Stimulated activated naive CD8-positive, alpha-beta T cell treated with anti-CD3 and anti-CD28 coated beads, Interleukin-15, Interleukin-2, amounts not matched to agents 100 U/mL and 50 U/mL, for 24 hours (primary cell): ENCODE results near the gene MGAM2.

Experiments
- ATAC-seq: fragments of 150-1000 bp; cut with Tn5 transposase; one replicate; pipeline ENCODE4 v1.10.0; 2021
- DNase-seq: peaks from one replicate; pipeline ENCODE4 v3.0.0; 2021

MGAM2 gene

GRCh38 chr7:142120524-142120923 lies 9.0 kb downstream of the MGAM2 start:
- DNase-seq = no peak
- ATAC-seq = no peak

DNA sequence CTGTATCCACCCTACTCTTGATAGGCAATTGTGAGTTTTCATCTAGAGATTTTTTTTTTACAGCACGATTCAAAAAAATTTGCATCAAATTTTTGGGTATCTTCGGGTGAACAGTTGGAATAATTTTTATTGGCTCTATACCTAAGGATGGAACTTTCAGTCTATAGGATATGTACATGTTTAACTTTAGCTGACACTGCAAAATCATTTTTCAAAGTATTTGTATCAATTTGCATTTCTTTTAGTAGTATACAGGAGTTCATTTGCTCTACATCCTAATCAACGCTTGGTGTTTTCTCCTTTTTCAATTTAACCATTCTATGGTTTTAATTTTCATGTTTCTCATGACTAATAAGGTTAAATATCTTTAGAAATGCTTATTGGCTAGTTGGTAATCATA lies 11.7 kb downstream of the MGAM2 start:
- ATAC-seq (no peak), DNase-seq (no peak)

DNA sequence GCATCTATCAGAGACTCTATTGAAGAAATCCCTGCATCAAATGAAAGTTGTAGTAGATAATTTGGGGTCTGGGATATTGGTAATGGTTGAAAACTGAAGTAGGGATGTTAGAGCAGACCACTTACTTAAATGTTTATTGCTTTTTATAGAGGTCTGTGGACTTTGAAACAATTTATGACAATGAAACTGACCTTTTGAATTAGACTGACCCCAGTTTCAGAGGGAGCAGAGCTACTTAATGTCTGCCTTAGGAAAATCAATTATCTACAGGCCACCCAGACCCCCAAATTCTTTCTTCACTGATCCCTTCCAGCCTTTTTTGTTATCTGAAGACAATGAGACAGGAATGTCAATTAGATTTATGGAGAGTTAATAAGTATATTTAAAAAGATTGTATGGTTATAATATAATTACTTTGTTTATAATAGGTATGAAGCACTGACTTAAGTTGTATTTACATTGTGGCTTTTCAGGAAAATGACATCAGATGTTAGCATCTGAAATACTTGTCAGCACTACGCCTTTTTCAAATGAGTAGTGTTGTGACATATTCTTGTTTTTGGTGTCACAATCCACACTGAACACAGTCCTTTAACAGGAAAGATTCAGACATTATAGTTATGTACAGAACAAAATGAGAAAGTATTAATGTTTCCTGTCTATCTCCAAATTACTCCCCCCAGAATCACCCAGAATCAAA lies 13.9 kb downstream of the MGAM2 start:
- ATAC-seq = no peak

GRCh38 chr7:142130267-142130666 lies 18.7 kb downstream of the MGAM2 start:
- ATAC-seq (no peak), DNase-seq (no peak)

More for the DNA sequence above, 13.9 kb downstream of the MGAM2 start:
- no peak for DNase-seq

GRCh38 chr7:142131439-142132185 lies 20.1 kb downstream of the MGAM2 start:
- no peak for ATAC-seq
- no peak for DNase-seq

GRCh38 chr7:142133731-142134148 lies 22.2 kb downstream of the MGAM2 start:
- ATAC-seq (peak; percentile 19), DNase-seq (no peak)

DNA sequence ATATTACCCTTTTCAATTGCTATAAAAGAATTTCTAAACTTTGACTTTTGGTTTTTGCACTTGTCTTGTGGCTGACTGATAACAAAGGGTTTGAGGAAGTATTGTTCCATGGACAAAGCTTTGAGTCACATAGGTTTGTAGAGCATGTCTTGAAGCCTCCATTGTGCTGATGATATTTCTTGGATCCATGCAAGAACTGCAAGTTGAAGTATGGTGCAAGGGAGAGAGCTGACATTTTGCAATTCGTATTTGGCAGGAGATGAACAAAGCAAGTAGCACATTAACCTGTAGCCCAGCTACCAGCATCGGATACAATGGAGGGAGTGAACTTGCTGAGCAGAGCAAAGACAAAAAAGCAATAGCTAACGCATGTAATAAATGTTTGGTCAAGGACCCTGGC lies 23.4 kb downstream of the MGAM2 start:
- DNase-seq (no peak), ATAC-seq (no peak)

DNA sequence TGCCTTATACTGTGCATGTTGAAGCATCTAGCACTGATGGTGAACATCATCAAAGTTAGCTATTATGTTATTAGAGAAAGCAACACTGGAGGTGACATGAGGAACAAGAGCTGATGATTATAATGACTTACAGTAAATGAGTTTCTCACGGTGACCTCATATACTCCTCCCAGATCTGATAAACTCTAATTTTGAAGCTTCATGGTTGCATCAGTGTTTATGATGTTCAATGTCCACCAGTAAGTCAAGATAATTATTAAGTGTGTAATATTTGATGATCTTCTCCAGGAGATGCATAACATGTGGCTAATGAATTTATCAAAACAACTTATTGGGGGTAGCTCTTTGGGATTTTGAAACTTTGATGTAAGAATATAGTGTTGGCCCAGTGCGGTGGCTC lies 27.5 kb downstream of the MGAM2 start:
- no peak for ATAC-seq

DNA sequence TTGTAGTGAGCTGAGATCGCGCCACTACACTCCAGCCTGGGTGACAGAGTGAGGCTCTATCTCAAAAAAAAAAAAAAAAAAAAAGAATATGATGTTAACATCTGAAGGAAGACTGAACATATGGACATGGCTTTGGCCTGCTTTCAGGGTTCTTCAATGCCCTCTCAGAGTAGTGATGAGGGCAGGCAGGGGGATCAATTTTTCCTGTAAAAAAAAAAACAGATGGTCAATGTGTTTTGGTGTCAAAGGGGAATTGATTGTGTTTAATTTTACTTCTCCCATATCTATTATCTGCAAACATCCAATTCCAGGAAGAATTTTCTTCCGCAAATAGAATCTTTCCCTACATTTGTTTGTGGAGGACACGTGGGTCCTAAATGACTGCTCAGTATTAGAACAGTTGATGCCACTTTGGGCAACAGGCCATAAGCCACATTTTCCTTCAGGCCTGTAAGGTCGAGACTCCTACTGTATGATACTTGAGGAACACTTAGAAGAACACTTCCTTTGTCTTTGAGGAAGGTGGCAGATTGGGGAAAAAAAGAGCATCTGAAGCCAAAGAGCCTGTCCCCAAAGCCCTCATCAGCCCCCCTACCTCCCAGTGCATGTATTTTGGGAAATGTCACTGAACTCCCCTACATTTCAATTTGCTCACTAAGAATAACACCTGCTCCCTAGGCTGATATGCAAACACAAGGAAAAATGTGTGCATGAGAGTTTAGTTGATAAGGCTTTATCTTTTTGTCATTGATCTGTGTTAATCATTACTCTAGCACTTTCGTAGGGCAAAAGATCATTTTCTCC lies 28.3 kb downstream of the MGAM2 start:
- no peak for DNase-seq
- no peak for ATAC-seq

More for the DNA sequence above, 27.5 kb downstream of the MGAM2 start:
- no peak for DNase-seq

DNA sequence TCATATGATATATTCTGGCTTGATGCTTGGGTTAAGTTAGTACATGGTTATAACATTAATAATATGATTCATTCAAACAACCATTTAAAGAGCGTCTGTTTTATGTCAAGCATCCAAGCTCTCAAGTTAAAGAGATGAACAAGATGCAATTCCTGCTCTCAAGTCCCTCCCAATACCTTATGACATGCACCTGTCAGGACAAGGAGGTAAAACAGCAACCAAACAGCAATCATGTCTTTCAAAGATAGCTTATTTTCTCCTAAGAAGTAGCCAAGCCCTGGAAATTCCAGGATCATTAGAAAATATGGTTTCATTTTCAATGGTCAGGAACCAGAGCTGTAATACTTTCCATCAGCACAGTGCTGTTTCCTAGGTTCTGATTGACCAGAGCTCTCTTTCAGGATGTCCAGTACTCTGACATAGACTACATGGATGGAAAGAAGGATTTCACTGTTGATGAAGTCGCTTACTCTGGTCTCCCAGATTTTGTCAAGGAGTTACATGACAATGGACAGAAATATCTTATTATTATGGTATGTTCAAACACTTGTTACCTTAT lies 29.0 kb downstream of the MGAM2 start:
- ATAC-seq = no peak
- DNase-seq = no peak

DNA sequence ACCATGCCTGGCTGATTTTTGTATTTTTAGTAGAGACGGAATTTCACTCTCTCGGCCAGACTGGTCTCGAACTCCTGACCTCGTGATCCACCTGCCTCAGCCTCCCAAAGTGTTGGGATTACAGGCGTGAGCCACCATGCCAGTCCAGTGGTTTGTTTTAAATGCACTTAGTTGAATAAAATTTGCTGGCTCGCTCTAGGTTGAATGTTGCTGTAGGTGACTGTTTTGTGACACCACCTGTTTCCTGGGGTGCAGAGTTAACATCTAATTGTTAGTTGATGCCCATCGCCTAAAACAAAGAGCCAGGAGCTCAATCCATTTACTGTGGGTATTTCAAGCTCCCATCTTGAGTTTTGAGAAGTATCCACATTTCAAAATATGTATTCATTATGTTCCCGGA lies 31.2 kb downstream of the MGAM2 start:
- ATAC-seq = no peak
- DNase-seq = no peak

- ATAC-seq = no peak
- no peak for DNase-seq
These were observed 34.6 kb downstream of the MGAM2 start for GRCh38 chr7:142146124-142146523.

DNA sequence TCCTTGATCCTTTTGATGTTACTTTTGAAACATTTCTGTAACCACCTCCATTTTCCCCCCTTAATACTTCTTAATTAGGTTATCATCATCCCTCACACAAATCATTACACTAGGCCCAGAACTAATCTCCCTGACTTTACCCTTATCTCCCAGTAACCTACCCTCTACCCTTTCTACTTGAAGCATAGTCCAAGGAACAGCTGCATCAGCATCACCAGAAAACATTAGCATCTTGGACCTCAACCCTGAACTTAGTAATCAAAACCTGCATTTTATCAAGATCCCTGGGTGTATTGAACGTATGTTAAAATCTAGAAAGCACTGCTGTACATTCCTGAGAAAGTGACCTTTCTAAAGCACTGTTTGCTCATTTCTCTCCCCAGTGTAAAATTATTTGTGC lies 38.8 kb downstream of the MGAM2 start:
- DNase-seq = no peak
- ATAC-seq = no peak

- ATAC-seq = no peak
- no peak for DNase-seq
These were observed 39.4 kb downstream of the MGAM2 start for GRCh38 chr7:142150869-142151268.

DNA sequence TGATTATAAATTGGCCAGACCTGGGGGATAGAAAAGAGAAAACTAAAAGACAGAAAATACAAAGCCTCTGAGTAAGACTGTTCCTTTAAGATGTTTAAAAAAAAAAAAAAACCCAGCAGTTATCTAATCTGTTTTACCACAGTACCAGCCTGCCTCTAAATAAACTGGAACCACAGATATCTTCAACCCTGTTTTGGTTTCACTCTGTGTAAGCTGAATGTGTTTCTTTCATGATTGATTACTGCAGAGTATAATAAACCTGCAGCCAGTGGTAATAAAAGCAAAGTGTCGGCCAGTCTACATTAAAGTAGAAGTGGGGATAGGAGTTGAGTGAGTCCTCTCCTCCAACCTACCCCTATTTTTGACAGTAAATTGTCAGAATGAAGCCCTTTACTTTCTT lies 40.6 kb downstream of the MGAM2 start:
- DNase-seq (no peak), ATAC-seq (no peak)

GRCh38 chr7:142153400-142153799 lies 41.9 kb downstream of the MGAM2 start:
- ATAC-seq = no peak
- peak; percentile 4 for DNase-seq

- DNase-seq (no peak), ATAC-seq (no peak)
These were observed 47.4 kb downstream of the MGAM2 start for GRCh38 chr7:142158736-142159496.

GRCh38 chr7:142161921-142162320 lies 50.4 kb downstream of the MGAM2 start:
- DNase-seq (no peak), ATAC-seq (no peak)

DNA sequence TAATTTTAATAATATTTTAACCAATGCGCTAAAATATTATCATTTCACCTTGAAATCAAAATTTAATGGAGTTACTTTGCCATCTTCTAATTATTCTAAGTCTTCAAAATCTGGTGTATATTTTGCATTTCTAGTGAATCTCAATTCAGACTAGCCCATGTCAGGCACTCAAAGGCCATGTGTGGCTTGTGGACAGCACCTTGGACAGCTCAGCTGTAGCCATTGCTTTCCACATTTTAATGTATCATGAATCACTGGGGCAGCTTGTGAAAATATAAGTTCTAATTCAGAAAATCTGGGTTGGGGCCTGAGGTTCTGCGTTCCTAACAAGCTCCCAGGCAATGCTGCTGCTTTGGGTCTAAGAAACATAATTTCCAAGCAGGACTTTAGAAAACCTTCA lies 57.2 kb downstream of the MGAM2 start:
- ATAC-seq (no peak), DNase-seq (no peak)

- ATAC-seq = no peak
- DNase-seq = no peak
These were observed 61.4 kb downstream of the MGAM2 start for GRCh38 chr7:142172932-142173331.

- DNase-seq (no peak), ATAC-seq (no peak)
These were observed 62.9 kb downstream of the MGAM2 start for GRCh38 chr7:142174441-142174840.

- ATAC-seq (no peak), DNase-seq (no peak)
These were observed 64.1 kb downstream of the MGAM2 start for GRCh38 chr7:142175594-142175993.
